ENCODE measurements around the gene OPRD1.
"Not testable (repeated sequence)": the region's sequence is repeated elsewhere in the genome, so short reads cannot be mapped to it uniquely, and the experiment has no call there.

The OPRD1 gene

GRCh38 chr1:28845786-28846543 is 34.0 kb downstream of the OPRD1 start:
- DNase-seq (ENCODE audit: low read depth in 2 of 2): peak in 1 of 2 donors; percentile 2

GRCh38 chr1:28847207-28847606 is 35.2 kb downstream of the OPRD1 start:
- not testable (repeated sequence) for DNase-seq (ENCODE audit: low read depth in 2 of 2)

GRCh38 chr1:28848416-28848815 is 36.4 kb downstream of the OPRD1 start:
- no peak for DNase-seq (ENCODE audit: low read depth in 2 of 2)

DNA sequence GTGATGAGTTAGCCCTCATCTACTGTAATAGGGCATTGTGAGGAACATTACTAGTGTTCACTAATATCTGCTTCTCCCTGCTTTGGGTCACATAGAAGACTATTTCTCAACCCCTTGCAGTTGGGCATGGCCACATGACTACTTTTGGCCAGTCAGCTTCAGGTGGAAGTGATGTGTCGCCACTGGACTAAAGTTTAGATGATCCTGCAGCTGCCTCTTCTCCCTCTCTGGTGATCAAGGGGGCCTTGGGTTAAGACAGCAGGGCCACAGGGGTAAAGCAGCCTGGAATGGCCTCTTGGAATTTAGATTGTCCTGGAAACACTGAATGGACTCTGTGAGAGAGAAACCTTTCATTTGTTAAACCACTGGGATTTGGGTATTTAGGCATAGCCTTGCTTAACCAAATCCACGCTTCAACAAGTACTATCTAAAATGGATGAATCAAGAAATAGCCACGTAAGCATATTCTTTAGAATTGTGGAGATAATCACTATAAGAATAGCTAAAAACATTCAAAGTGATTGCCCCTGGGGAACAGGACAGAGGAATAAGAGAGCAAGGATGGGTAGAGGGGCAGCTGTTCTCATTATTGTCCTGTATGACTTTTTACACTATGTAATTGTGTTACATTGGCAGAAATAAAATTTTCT is 41.2 kb downstream of the OPRD1 start:
- DNase-seq (ENCODE audit: low read depth in 2 of 2): no peak

DNA sequence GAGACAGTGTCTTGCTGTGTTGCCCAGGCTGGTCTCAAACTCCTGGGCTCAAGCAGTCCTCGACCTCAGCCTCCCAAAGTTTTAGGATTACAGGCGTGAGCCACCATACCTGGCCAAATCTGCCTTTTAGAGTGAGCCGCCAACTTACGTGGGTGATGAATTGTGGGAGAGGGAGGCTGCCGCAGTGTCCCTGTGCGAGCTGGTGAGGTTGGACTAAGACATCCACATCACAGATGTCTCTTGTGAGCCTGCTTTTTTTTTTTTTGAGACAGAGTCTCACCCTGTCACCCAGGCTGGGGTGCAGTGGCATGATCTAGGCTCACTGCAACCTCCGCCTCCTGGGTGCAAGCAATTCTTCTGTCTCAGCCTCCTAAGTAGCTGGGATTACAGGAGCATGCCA is 42.4 kb downstream of the OPRD1 start:
- not testable (repeated sequence) for DNase-seq (ENCODE audit: low read depth in 2 of 2)

DNA sequence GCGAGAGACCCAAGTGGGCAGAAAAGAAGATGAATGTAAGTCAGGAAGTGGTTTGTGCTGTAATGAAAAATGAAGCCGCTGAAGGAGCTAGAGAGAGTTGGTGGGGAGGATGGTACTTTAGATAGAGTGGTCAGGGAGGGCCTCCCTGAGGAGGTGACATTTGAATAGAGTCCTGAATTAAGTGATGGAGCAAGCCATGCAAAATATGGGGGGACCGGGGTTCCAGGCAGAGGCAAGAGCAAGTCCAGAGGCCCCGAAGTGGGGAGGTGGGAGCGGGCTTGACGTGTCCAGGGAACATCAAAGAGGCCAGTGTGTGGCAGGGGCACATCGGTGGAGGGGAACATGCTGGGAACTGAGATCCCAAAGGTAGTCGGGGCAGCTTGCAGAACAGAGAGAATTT is 43.1 kb downstream of the OPRD1 start:
- DNase-seq (ENCODE audit: low read depth in 2 of 2): no peak

- DNase-seq (ENCODE audit: low read depth in 2 of 2): no peak
Measured at GRCh38 chr1:28855469-28855951, 43.5 kb downstream of the OPRD1 start.

- no peak for DNase-seq (ENCODE audit: low read depth in 2 of 2)
Measured at GRCh38 chr1:28855969-28856368, 44.0 kb downstream of the OPRD1 start.

- no peak for DNase-seq (ENCODE audit: low read depth in 2 of 2)
Measured at GRCh38 chr1:28860332-28861073, 48.5 kb downstream of the OPRD1 start.

- no peak for DNase-seq (ENCODE audit: low read depth in 2 of 2)
Measured at GRCh38 chr1:28862571-28863403, 50.8 kb downstream of the OPRD1 start.

DNA sequence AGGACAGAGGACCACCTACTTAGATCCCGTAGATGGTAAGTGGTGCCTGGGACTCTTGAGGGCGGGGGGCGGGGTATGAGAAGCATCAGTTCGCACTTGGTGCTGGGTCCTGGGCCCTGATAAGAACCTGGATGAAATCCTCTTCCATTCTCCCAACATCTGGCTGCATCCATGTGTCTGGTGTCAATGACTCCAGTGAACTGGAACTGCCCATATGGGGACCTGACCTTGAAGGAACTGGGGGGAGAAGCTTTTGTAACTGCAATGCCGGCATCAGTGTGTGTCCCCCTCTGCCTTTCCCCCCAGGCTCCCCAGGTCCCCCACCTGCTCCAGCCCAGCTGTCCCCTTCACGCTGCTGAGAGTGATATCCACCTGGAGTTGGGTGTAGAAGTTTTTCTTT is 52.7 kb downstream of the OPRD1 start:
- DNase-seq (ENCODE audit: low read depth in 2 of 2): no peak

DNA sequence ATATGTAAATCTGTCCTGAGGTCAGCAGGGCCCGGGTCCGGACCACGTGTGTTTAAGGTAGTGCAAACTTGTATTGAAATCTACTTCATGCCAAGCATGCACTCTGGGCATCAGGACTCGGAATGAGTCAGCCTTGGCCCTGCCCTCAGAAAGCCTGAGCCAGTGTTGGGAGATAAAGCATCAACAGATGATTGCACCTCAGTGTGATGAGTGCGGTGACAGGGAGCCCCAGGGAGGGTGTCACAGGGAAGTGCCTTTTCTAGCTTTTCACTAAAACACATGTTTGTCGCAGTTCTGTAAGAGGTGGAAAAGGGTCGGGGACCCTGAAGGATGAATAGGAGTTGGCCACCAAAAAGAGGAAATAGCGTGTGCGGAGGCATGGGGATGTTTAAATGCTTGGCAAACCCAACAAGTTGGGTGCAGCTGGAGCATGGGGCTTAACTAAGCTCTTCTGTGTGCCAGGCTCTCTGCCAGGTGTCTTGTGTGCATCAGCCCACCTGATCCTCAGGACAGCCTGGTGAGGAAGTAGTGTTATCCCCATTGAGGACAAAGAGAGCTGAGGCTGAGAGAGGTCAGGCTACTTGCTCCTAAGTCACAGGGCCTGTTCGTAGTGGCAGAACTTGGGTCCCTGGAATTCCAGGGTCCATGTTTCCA is 54.2 kb downstream of the OPRD1 start:
- no peak for DNase-seq (ENCODE audit: low read depth in 2 of 2)

DNA sequence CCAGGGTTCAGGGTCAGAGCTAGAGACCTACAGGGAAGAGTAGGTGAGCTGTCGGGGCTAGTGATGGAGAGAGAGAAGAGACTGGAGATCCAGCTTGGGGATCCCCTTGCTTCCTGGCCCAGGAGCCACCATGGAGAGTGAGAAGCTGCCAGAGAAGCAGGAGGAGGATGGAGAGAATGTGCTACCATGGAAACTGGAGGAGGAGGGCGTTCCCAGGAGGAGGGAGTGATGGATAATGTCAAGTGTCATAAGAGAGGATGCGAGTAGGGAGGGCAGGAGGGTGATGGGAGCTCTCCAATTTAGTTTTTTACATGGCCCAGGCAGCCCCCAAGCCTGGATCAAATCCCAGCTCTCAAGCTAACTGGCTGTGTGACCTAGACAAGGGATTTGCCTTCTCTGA is 55.9 kb downstream of the OPRD1 start:
- DNase-seq (ENCODE audit: low read depth in 2 of 2): no peak

- no peak for DNase-seq (ENCODE audit: low read depth in 2 of 2)
Measured at GRCh38 chr1:28869952-28870351, 58.0 kb downstream of the OPRD1 start.

- DNase-seq (ENCODE audit: low read depth in 2 of 2): no peak
Measured at GRCh38 chr1:28871631-28872401, 59.8 kb downstream of the OPRD1 start.

- not testable (repeated sequence) for DNase-seq (ENCODE audit: low read depth in 2 of 2)
Measured at GRCh38 chr1:28875134-28875533, 63.2 kb downstream of the OPRD1 start.

GRCh38 chr1:28877132-28877781 is 65.3 kb downstream of the OPRD1 start:
- DNase-seq (ENCODE audit: low read depth in 2 of 2): peak; percentile 57 to 66

DNA sequence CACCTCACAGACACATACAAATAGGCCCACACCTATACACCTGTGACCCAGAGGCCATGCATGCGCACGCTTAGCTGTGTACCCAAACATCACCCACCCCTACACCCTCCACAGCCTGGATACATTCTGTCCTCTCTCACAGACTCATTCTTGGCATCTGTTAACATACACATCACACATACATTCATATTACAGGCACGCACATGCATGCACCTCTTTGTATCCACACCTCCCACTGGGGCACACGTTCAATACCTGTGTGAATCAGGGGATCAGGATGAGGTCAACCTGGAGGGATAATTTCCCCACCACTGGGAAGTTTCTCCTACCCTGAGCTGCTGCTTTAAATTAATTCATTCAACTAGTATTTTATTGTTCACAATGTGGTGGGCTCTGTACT is 66.8 kb downstream of the OPRD1 start:
- no peak for DNase-seq (ENCODE audit: low read depth in 2 of 2)

- peak; percentile 68 to 72 for DNase-seq (ENCODE audit: low read depth in 2 of 2)
Measured at GRCh38 chr1:28882009-28882628, 70.1 kb downstream of the OPRD1 start.
